ENCODE data around the gene NPC1L1. TPM values are rescaled to one million over a fixed set of nuclear protein-coding genes. Genes with fewer than 3 reads are reported as not detected.
A peak's percentile ranks its signal among the peaks of the same experiment; 100 is the strongest.

The NPC1L1 gene
- total and polyA plus RNA-seq, 2 of the 4 experiments (the other 2 are of a cell fraction) = 0.07 TPM; not detected in 1

DNA sequence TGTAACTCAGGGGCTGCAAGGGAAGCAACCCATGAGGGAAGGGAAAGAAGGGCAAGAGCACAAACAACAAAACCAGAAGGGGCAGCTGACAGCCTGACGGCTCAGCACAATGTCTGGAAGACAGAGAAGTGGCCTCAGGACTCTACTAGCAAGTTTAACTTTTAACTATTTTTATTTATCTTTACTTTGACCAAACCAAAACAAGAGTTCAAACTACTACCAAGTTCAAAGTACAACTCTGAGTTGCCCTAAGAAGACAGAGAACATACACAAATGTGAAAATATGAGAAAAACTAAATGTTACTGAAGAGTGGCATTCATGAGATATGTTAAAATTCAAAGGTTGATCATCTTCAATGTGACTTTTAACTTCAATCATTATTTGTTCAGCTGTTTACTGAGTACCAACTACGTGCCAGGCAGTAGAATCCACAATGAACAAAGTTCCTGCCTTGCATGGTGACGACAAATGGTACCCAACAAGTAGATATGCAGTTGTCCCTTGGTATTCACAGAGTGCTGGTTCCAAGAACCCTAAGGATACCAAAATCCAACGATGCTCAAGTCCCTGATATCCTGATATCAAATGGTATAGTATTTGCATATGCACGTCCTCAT lies 70.4 kb downstream of the NPC1L1 start:
- no peak overlapping the region for H4K8ac ChIP-seq (ENCODE audit: low read depth in 2 of 2, low read length in 2 of 2)
- peaks cover 48 to 82% of the 10 kb centered on the region in 2 experiments for H3K79me1 ChIP-seq (ENCODE audit: low read depth in 1 of 2, low read length in 2 of 2)
- H3K14ac ChIP-seq (replicated peaks; ENCODE audit: low read depth, low read length) = peak overlapping the region; percentile 68
- no peak overlapping the region for H2AFZ ChIP-seq (replicated peaks; ENCODE audit: low read length, poor library complexity)
- H4K20me1 ChIP-seq (ENCODE audit: insufficient read depth, low read length) = peaks cover 32% of the 10 kb centered on the region; the same call in 1 of the 2 replicates
- H2BK5ac ChIP-seq (ENCODE audit: low read depth, low read length, poor library complexity, severe bottlenecking) = no peak overlapping the region
- H2BK20ac ChIP-seq (ENCODE audit: low read depth, low read length) = no peak overlapping the region
- in situ Hi-C loops (cut with MboI; ENCODE audit: low sequenced_read_pairs) = no loop called here
- TF ChIP-seq MAZ (IDR thresholded peaks at IDR 0.05; ENCODE audit: borderline replicate concordance, low read depth, low read length) (no peak), RCOR1 (IDR thresholded peaks at IDR 0.05; ENCODE audit: insufficient replicate concordance, low read length) (no peak), NFE2L2 (IDR thresholded peaks at IDR 0.05; ENCODE audit: low read depth, low read length) (no peak), RAD21 (IDR thresholded peaks at IDR 0.05; ENCODE audit: low read length) (no peak), MXI1 (IDR thresholded peaks at IDR 0.05; ENCODE audit: borderline replicate concordance, low read depth, low read length) (no peak), CHD1 (IDR thresholded peaks at IDR 0.05; ENCODE audit: low read depth, low read length) (no peak), CEBPB (IDR thresholded peaks at IDR 0.05; ENCODE audit: low read depth, low read length) (no peak), MAFK (IDR thresholded peaks at IDR 0.05; ENCODE audit: low read depth, low read length) (no peak), RFX5 (IDR thresholded peaks at IDR 0.05; ENCODE audit: low read depth, low read length) (no peak)
- TF ChIP-seq, protein P1, sequence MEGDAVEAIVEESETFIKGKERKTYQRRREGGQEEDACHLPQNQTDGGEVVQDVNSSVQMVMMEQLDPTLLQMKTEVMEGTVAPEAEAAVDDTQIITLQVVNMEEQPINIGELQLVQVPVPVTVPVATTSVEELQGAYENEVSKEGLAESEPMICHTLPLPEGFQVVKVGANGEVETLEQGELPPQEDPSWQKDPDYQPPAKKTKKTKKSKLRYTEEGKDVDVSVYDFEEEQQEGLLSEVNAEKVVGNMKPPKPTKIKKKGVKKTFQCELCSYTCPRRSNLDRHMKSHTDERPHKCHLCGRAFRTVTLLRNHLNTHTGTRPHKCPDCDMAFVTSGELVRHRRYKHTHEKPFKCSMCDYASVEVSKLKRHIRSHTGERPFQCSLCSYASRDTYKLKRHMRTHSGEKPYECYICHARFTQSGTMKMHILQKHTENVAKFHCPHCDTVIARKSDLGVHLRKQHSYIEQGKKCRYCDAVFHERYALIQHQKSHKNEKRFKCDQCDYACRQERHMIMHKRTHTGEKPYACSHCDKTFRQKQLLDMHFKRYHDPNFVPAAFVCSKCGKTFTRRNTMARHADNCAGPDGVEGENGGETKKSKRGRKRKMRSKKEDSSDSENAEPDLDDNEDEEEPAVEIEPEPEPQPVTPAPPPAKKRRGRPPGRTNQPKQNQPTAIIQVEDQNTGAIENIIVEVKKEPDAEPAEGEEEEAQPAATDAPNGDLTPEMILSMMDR (conservative IDR thresholded peaks at IDR 0.05; ENCODE audit: low read depth, low read length) = no peak
- TF ChIP-seq, protein P2, sequence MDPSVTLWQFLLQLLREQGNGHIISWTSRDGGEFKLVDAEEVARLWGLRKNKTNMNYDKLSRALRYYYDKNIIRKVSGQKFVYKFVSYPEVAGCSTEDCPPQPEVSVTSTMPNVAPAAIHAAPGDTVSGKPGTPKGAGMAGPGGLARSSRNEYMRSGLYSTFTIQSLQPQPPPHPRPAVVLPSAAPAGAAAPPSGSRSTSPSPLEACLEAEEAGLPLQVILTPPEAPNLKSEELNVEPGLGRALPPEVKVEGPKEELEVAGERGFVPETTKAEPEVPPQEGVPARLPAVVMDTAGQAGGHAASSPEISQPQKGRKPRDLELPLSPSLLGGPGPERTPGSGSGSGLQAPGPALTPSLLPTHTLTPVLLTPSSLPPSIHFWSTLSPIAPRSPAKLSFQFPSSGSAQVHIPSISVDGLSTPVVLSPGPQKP (IDR thresholded peaks at IDR 0.05; ENCODE audit: borderline replicate concordance, low read depth, low read length) = no peak
- TF ChIP-seq, protein P3, sequence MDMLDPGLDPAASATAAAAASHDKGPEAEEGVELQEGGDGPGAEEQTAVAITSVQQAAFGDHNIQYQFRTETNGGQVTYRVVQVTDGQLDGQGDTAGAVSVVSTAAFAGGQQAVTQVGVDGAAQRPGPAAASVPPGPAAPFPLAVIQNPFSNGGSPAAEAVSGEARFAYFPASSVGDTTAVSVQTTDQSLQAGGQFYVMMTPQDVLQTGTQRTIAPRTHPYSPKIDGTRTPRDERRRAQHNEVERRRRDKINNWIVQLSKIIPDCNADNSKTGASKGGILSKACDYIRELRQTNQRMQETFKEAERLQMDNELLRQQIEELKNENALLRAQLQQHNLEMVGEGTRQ (IDR thresholded peaks at IDR 0.05; ENCODE audit: low read depth, low read length) = no peak
- no peak overlapping the region for H2AK9ac ChIP-seq (replicated peaks; ENCODE audit: low read depth, low read length, poor library complexity)
- no peak for DNase-seq
- H3K9ac ChIP-seq (ENCODE audit: low read depth, low read length) = no peak overlapping the region
- no peak overlapping the region for H3K4me2 ChIP-seq (ENCODE audit: low read depth, low read length)
- CTCF ChIA-PET = no interaction called here
- 88% methylated on average over 3 of the region's 5 CpGs; no CpG with 5 or more reads in 1 of the 2 experiments for WGBS, 2 experiments (ENCODE audit: extremely low coverage in 2 of 2, insufficient read length in 1 of 2)
- H3K4me1 ChIP-seq (ENCODE audit: control insufficient read depth, insufficient read depth, low read length) = peaks cover 19% of the 10 kb centered on the region
- H4K91ac ChIP-seq (ENCODE audit: insufficient read depth, low read depth, low read length) = no peak overlapping the region
- H3K23ac ChIP-seq (ENCODE audit: low read depth, low read length) = 0 out of 2 replicates have a peak overlapping the region, but pooled peaks have one; percentile 20
- no peak overlapping the region for H4K5ac ChIP-seq (ENCODE audit: low read depth, low read length)
- POLR2A ChIA-PET (ENCODE audit: unreplicated experiment) = no interaction called here
- H2AK5ac ChIP-seq (ENCODE audit: low read depth, low read length) = no peak overlapping the region
- BruUV-seq (replicated peaks) = no TSS peak
- H2BK15ac ChIP-seq (ENCODE audit: low read depth, low read length) = no peak overlapping the region
- H3K18ac ChIP-seq (ENCODE audit: low read depth, low read length) = no peak overlapping the region
- no peak for ATAC-seq (ENCODE audit: low read depth)
- no peak overlapping the region for H3K56ac ChIP-seq (ENCODE audit: extremely low read depth, insufficient read depth, low read length)
- H3K9me1 ChIP-seq (ENCODE audit: insufficient read depth, low read length) = peaks cover 22% of the 10 kb centered on the region
- intact Hi-C loops (cut with micrococcal nuclease) = no loop called here
- H3K4ac ChIP-seq (ENCODE audit: low read depth, low read length) = no peak overlapping the region; the same call in 1 of the 2 replicates
- no peak overlapping the region for H3K4me3 ChIP-seq (ENCODE audit: insufficient read depth, low read depth, low read length)
- H3K27ac ChIP-seq (ENCODE audit: insufficient read depth, low read length) = no peak overlapping the region
- peaks cover 24% of the 10 kb centered on the region for H3K36me3 ChIP-seq (ENCODE audit: control insufficient read depth, insufficient read depth, low read length)
- no peaks in the 10 kb centered on the region for H3K9me3 ChIP-seq (ENCODE audit: control insufficient read depth, insufficient read depth, low read length)
- dilution Hi-C loops (cut with HindIII; ENCODE audit: low sequenced_read_pairs, unreplicated experiment) = no loop called here
- no peaks in the 10 kb centered on the region for H3K27me3 ChIP-seq (ENCODE audit: control insufficient read depth, insufficient read depth, low read length)
- H2BK120ac ChIP-seq (ENCODE audit: low read depth, low read length) = no peak overlapping the region
